A673 (cell line): Measurements from ENCODE around the gene SNX27. TPM values are rescaled to one million over a fixed set of nuclear protein-coding genes. Genes with fewer than 3 reads are reported as not detected.
A peak's percentile ranks its signal among the peaks of the same experiment; 100 is the strongest.

ENCODE experiments used
- BruUV-seq: library from RNA; stranded (reverse); fragments of 400-500 nt; replicated peaks from 2 replicates; lab custom pipeline; 2021; lab: Mats Ljungman, UMichigan
- CTCF ChIA-PET: fragments of 300-600 bp; sonication (Branson Sonifier 250); formaldehyde crosslinking; loops from one replicate; lab custom pipeline; 2022; ENCODE audit warnings: antibody characterized with exemption; lab: Charles Lee
- POLR2A ChIA-PET: fragments of 300-600 bp; sonication (Branson Sonifier 250); formaldehyde crosslinking; loops from one replicate; lab custom pipeline; 2022; ENCODE audit warnings: antibody characterized with exemption; ENCODE audit not compliant: low non-redundant PET; lab: Charles Lee
- DNase-seq: peaks from one replicate; pipeline ENCODE4 v3.0.0-alpha.2; 2015; ENCODE audit warnings: low spot score
- H3K27ac ChIP-seq: fragments of 200-600 bp; sonication (generic); 2 replicates; pipeline ENCODE4 v1.5.1; 2016; ENCODE audit warnings: mixed run types, low read depth, mild to moderate bottlenecking, mixed read lengths, antibody characterized with exemption, low read length; ENCODE audit not compliant: poor library complexity, severe bottlenecking
- H3K27me3 ChIP-seq: fragments of 200-600 bp; sonication (generic); replicated peaks from 2 replicates; pipeline ENCODE4 v1.6.1; 2017; ENCODE audit warnings: mixed run types, low read depth, mild to moderate bottlenecking, mixed read lengths, antibody characterized with exemption, low read length; ENCODE audit not compliant: insufficient read depth, poor library complexity
- H3K36me3 ChIP-seq: fragments of 200-600 bp; sonication (generic); 2 replicates; pipeline ENCODE4 v1.6.1; 2016; ENCODE audit warnings: mixed run types, mild to moderate bottlenecking, mixed read lengths, antibody characterized with exemption, low read length; ENCODE audit not compliant: insufficient read depth, poor library complexity, severe bottlenecking
- H3K4me1 ChIP-seq: fragments of 200-600 bp; sonication (generic); 2 replicates; pipeline ENCODE4 v1.6.1; 2017; ENCODE audit warnings: mixed run types, mild to moderate bottlenecking, mixed read lengths, antibody characterized with exemption, low read length; ENCODE audit not compliant: insufficient read depth, poor library complexity, severe bottlenecking
- H3K4me3 ChIP-seq: fragments of 200-600 bp; sonication (generic); 2 replicates; pipeline ENCODE4 v1.5.1; 2016; ENCODE audit warnings: low read depth, mixed run types, mild to moderate bottlenecking, mixed read lengths, low read length; ENCODE audit not compliant: poor library complexity, severe bottlenecking
- H3K9me3 ChIP-seq: fragments of 200-600 bp; sonication (generic); 2 replicates; pipeline ENCODE4 v1.6.1; 2016; ENCODE audit warnings: mixed run types, low read depth, mild to moderate bottlenecking, mixed read lengths, antibody characterized with exemption, low read length; ENCODE audit not compliant: poor library complexity, severe bottlenecking
- EZH2 ChIP-seq: fragments of 200-600 bp; sonication (generic); IDR thresholded peaks from 2 replicates; pipeline ENCODE4 v1.6.1; 2017; ENCODE audit warnings: borderline replicate concordance, low read depth, mild to moderate bottlenecking, mixed read lengths, antibody characterized with exemption, low read length; ENCODE audit not compliant: poor library complexity, severe bottlenecking
- intact Hi-C: fragments of 100-400 bp; cut with micrococcal nuclease; formaldehyde crosslinking; loops from one replicate; pipeline ENCODE4 v1.10.0; 2022; ENCODE audit not compliant: unreplicated experiment
- total RNA-seq: library from RNA; stranded (reverse); gene quantifications from 2 replicates; pipeline ENCODE4 v1.2.3, GENCODE V29; 2021
- TF ChIP-seq, protein P1 (sequence below): fragments of 300-800, 200-600 bp; sonication (generic); conservative IDR thresholded peaks from 2 replicates; pipeline ENCODE4 v1.5.1; 2017; ENCODE audit warnings: low read depth, mild to moderate bottlenecking, antibody characterized with exemption, low read length, moderate library complexity, mixed read lengths

Gene SNX27
- total RNA-seq, 1 experiment from 2014 or later = 45.9 TPM

DNA sequence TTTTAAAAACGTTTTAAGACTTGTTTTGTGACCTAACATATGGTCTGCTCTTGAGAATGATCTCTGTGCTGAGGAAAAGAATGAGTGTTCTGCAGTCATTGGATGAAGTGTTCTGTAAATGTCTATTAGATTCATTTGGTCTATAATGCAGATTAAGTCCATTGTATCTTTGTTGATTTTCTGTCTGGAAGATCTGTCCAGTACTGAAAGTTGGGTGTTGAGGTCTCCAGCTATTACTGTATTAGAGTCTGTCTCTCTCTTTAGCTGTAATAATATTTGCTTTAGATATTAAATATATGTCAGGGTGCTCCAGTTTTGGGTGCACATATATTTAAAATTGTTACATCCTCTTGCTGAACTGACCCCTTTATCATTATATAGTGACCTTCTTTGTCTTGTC is 61.6 kb downstream of the SNX27 start:
- H3K4me3 ChIP-seq = no peak overlapping the region
- no peak for TF ChIP-seq EZH2
- TF ChIP-seq, protein P1, sequence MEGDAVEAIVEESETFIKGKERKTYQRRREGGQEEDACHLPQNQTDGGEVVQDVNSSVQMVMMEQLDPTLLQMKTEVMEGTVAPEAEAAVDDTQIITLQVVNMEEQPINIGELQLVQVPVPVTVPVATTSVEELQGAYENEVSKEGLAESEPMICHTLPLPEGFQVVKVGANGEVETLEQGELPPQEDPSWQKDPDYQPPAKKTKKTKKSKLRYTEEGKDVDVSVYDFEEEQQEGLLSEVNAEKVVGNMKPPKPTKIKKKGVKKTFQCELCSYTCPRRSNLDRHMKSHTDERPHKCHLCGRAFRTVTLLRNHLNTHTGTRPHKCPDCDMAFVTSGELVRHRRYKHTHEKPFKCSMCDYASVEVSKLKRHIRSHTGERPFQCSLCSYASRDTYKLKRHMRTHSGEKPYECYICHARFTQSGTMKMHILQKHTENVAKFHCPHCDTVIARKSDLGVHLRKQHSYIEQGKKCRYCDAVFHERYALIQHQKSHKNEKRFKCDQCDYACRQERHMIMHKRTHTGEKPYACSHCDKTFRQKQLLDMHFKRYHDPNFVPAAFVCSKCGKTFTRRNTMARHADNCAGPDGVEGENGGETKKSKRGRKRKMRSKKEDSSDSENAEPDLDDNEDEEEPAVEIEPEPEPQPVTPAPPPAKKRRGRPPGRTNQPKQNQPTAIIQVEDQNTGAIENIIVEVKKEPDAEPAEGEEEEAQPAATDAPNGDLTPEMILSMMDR = no peak
- intact Hi-C loops = no loop called here
- no peak overlapping the region for H3K27ac ChIP-seq
- DNase-seq = no peak
- H3K36me3 ChIP-seq = peaks cover 24% of the 10 kb centered on the region
- BruUV-seq = no TSS peak
- no peaks in the 10 kb centered on the region for H3K4me1 ChIP-seq
- no peaks in the 10 kb centered on the region for H3K27me3 ChIP-seq
- CTCF ChIA-PET = no interaction called here
- POLR2A ChIA-PET = no interaction called here
- H3K9me3 ChIP-seq = peaks cover 7% of the 10 kb centered on the region

DNA sequence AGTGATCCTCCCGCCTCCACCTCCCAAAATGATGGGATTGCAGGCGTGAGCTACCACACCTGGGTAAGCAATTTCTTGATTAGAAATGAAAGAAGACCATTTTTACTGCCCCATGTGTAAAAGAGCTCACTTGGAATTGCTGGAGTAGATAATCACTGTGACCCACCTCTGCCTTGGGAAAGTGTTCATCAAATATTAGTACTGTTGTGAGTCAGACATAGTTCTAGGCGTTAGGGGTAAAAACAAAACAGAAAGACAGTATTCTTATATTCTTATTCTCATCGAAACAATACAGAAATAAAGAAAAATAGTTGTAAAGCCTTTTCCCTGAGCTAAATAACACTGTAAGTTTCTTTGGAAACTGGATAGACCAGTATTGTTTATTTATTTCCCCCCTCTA is 68.5 kb downstream of the SNX27 start:
- Histone ChIP-seq H3K36me3 (peaks cover 9% of the 10 kb centered on the region), H3K27ac (peak overlapping the region; percentile 1), H3K4me1 (peaks cover 8% of the 10 kb centered on the region), H3K27me3 (no peaks in the 10 kb centered on the region), H3K4me3 (no peak overlapping the region), H3K9me3 (no peaks in the 10 kb centered on the region)
- ChIA-PET POLR2A (no interaction called here), CTCF (interaction anchor here (0.7 kb wide), 1 partner anchor 193 kb away, joined by 5 read pairs; no protein-coding TSS in a partner anchor)
- TF ChIP-seq, protein P1 = no peak
- no peak for TF ChIP-seq EZH2
- intact Hi-C loops = no loop called here
- DNase-seq = no peak
- no TSS peak for BruUV-seq

DNA sequence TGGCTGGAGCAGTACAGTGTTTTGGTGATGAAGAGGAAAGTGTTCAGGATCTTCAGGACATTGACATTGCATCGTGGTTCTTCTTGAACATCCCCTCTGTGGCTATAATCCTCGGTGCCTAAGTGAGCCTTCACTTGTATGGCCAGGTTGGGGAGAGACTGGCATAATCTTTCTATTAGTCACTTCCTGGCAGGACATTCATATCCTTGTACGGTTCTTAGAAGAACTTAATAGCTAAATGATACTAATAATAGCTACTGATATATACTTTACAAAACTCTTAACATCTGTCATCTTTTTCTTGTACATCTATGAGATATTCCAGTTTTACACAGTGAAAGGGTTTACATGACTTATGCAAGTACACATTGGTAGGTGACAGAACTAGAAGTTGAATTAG is 69.0 kb downstream of the SNX27 start:
- no TSS peak for BruUV-seq
- no peaks in the 10 kb centered on the region for H3K27me3 ChIP-seq
- no peaks in the 10 kb centered on the region for H3K9me3 ChIP-seq
- H3K36me3 ChIP-seq = peaks cover 9% of the 10 kb centered on the region
- POLR2A ChIA-PET = no interaction called here
- TF ChIP-seq, protein P1 = no peak
- no peak for TF ChIP-seq EZH2
- intact Hi-C loops = no loop called here
- H3K4me1 ChIP-seq = peaks cover 8% of the 10 kb centered on the region
- H3K4me3 ChIP-seq = no peak overlapping the region
- H3K27ac ChIP-seq = no peak overlapping the region
- CTCF ChIA-PET = interaction anchor here (0.7 kb wide), 1 partner anchor 193 kb away, joined by 5 read pairs; no protein-coding TSS in a partner anchor
- peak; percentile 68 for DNase-seq
